Loucy (cell line): ENCODE measurements around the gene ZNF536.

Experiments used
- H2AFZ ChIP-seq: fragments of 200-600 bp; sonication (generic); 2 replicates; pipeline ENCODE4 v1.6.0; 2016; ENCODE audit warnings: antibody characterized with exemption, mild to moderate bottlenecking, low read length, moderate library complexity
- H3F3A ChIP-seq: fragments of 200-600 bp; 2 replicates; pipeline ENCODE4 v1.6.0; 2016; ENCODE audit warnings: antibody characterized with exemption, low read depth, mild to moderate bottlenecking
- H3K27me3 ChIP-seq: fragments of 200-600 bp; sonication (generic); 2 replicates; pipeline ENCODE4 v1.6.1; 2014; ENCODE audit warnings: low read length, mild to moderate bottlenecking; ENCODE audit not compliant: insufficient read depth, poor library complexity, severe bottlenecking
- H3K36me3 ChIP-seq: fragments of 200-600 bp; sonication (generic); 2 replicates; pipeline ENCODE4 v1.6.1; 2016; ENCODE audit warnings: low read length; ENCODE audit not compliant: insufficient read depth
- H3K4me1 ChIP-seq: fragments of 200-600 bp; sonication (generic); 2 replicates; pipeline ENCODE4 v1.5.1; 2014; ENCODE audit warnings: low read length, mild to moderate bottlenecking; ENCODE audit not compliant: insufficient read depth, poor library complexity, severe bottlenecking
- H3K4me2 ChIP-seq: fragments of 200-600 bp; sonication (generic); 2 replicates; pipeline ENCODE4 v1.6.0; 2014; ENCODE audit warnings: antibody characterized with exemption, low read length, low read depth, mild to moderate bottlenecking; ENCODE audit not compliant: poor library complexity, severe bottlenecking
- H3K4me3 ChIP-seq: fragments of 200-600 bp; sonication (generic); 2 replicates; pipeline ENCODE4 v1.5.1; 2014; ENCODE audit warnings: low read length, mild to moderate bottlenecking, mixed read lengths; ENCODE audit not compliant: poor library complexity, severe bottlenecking
- H3K79me2 ChIP-seq: fragments of 200-600 bp; sonication (generic); 2 replicates; pipeline ENCODE4 v1.6.1; 2014; ENCODE audit warnings: low read length; ENCODE audit not compliant: insufficient read depth
- H3K9ac ChIP-seq: fragments of 200-600 bp; sonication (generic); 2 replicates; pipeline ENCODE4 v1.6.0; 2014; ENCODE audit warnings: mild to moderate bottlenecking, low read depth, low read length, moderate library complexity; ENCODE audit not compliant: poor library complexity, severe bottlenecking
- H3K9me2 ChIP-seq: fragments of 200-600 bp; sonication (generic); replicated peaks from 2 replicates; pipeline ENCODE4 v1.6.1; 2016; ENCODE audit warnings: low read depth, low read length, mixed read lengths
- H3K9me3 ChIP-seq: fragments of 200-600 bp; sonication (generic); 2 replicates; pipeline ENCODE4 v1.6.1; 2014; ENCODE audit warnings: mild to moderate bottlenecking, antibody characterized with exemption, low read length, low read depth; ENCODE audit not compliant: insufficient read depth
- H4K20me1 ChIP-seq: fragments of 200-600 bp; sonication (generic); 2 replicates; pipeline ENCODE4 v1.6.0; 2014; ENCODE audit warnings: antibody characterized with exemption, low read length, mild to moderate bottlenecking; ENCODE audit not compliant: insufficient read depth, poor library complexity, severe bottlenecking
- CTCF ChIP-seq: fragments of 200-600 bp; sonication (generic); conservative IDR thresholded peaks from 2 replicates; pipeline ENCODE4 v1.5.1; 2014; ENCODE audit warnings: mild to moderate bottlenecking, antibody characterized with exemption, low read length
- EZH2phosphoT487 ChIP-seq: fragments of 200-600 bp; IDR thresholded peaks from 2 replicates; pipeline ENCODE4 v1.6.1; 2018; ENCODE audit warnings: antibody characterized with exemption, mild to moderate bottlenecking, moderate library complexity, borderline replicate concordance

The ZNF536 gene

GRCh38 chr19:30332445-30333234, 39.5 kb upstream of the ZNF536 start:
- no peaks in the 10 kb centered on the region for H4K20me1 ChIP-seq
- no peak overlapping the region for H3K9ac ChIP-seq
- TF ChIP-seq CTCF (no peak), EZH2phosphoT487 (no peak)
- H3K9me3 ChIP-seq, result no peaks in the 10 kb centered on the region
- no peaks in the 10 kb centered on the region for H3K79me2 ChIP-seq
- H3K9me2 ChIP-seq, result no peaks in the 10 kb centered on the region
- H3K4me2 ChIP-seq, result no peak overlapping the region
- H3K36me3 ChIP-seq, result no peaks in the 10 kb centered on the region
- H2AFZ ChIP-seq, result no peak overlapping the region
- H3K4me3 ChIP-seq, result no peak overlapping the region
- H3K27me3 ChIP-seq, result no peaks in the 10 kb centered on the region
- H3F3A ChIP-seq, result no peaks in the 10 kb centered on the region
- H3K4me1 ChIP-seq, result no peaks in the 10 kb centered on the region

GRCh38 chr19:30333291-30334065, 38.7 kb upstream of the ZNF536 start:
- H3K9me2 ChIP-seq, result no peaks in the 10 kb centered on the region
- no peaks in the 10 kb centered on the region for H3F3A ChIP-seq
- no peak overlapping the region for H3K9ac ChIP-seq
- TF ChIP-seq EZH2phosphoT487, result no peak
- TF ChIP-seq CTCF, result no peak
- no peaks in the 10 kb centered on the region for H3K36me3 ChIP-seq
- H3K79me2 ChIP-seq, result no peaks in the 10 kb centered on the region
- H2AFZ ChIP-seq, result no peak overlapping the region
- no peaks in the 10 kb centered on the region for H3K4me1 ChIP-seq
- H3K9me3 ChIP-seq, result no peaks in the 10 kb centered on the region
- no peak overlapping the region for H3K4me3 ChIP-seq
- no peaks in the 10 kb centered on the region for H3K27me3 ChIP-seq
- no peak overlapping the region for H3K4me2 ChIP-seq
- no peaks in the 10 kb centered on the region for H4K20me1 ChIP-seq

GRCh38 chr19:30334841-30335240, 37.3 kb upstream of the ZNF536 start:
- Histone ChIP-seq H2AFZ (no peak overlapping the region), H3K4me3 (no peak overlapping the region), H3K9me2 (no peaks in the 10 kb centered on the region), H4K20me1 (no peaks in the 10 kb centered on the region), H3F3A (no peaks in the 10 kb centered on the region), H3K27me3 (no peaks in the 10 kb centered on the region), H3K4me2 (no peak overlapping the region), H3K9me3 (no peaks in the 10 kb centered on the region), H3K79me2 (no peaks in the 10 kb centered on the region), H3K4me1 (no peaks in the 10 kb centered on the region), H3K36me3 (no peaks in the 10 kb centered on the region), H3K9ac (no peak overlapping the region)
- TF ChIP-seq CTCF (no peak), EZH2phosphoT487 (no peak)
